ENCODE results near the gene GCK. TPM values are rescaled to one million over a fixed set of nuclear protein-coding genes. Genes with fewer than 3 reads are reported as not detected.
A peak's percentile ranks its signal among the peaks of the same experiment; 100 is the strongest.

The GCK gene
- total and polyA plus RNA-seq, 8 donors: 0.57 to 18.2 (median 1.0) TPM

- Histone ChIP-seq H3K27me3 (no peaks in the 10 kb centered on the region), H3K36me3 (no peaks in the 10 kb centered on the region), H3K4me3 (no peak overlapping the region), H3K9me3 (no peaks in the 10 kb centered on the region), H3K27ac (no peak overlapping the region), H3K4me1 (no peaks in the 10 kb centered on the region)
- intact Hi-C loops (cut with DNase I): no loop called here
- WGBS, 2 donors: 73 to 84% methylated on average over 25 to 27 of the region's 27 CpGs
- DNase-seq (peak in 2 of 6 donors; percentile 35 to 53), FAIRE-seq (no peak), ATAC-seq (no peak)
- TF ChIP-seq, protein P1, sequence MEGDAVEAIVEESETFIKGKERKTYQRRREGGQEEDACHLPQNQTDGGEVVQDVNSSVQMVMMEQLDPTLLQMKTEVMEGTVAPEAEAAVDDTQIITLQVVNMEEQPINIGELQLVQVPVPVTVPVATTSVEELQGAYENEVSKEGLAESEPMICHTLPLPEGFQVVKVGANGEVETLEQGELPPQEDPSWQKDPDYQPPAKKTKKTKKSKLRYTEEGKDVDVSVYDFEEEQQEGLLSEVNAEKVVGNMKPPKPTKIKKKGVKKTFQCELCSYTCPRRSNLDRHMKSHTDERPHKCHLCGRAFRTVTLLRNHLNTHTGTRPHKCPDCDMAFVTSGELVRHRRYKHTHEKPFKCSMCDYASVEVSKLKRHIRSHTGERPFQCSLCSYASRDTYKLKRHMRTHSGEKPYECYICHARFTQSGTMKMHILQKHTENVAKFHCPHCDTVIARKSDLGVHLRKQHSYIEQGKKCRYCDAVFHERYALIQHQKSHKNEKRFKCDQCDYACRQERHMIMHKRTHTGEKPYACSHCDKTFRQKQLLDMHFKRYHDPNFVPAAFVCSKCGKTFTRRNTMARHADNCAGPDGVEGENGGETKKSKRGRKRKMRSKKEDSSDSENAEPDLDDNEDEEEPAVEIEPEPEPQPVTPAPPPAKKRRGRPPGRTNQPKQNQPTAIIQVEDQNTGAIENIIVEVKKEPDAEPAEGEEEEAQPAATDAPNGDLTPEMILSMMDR (IDR thresholded peaks at IDR 0.05): no peak
These were observed 78.3 kb downstream of the GCK start for GRCh38 chr7:44110719-44111635.

- H3K36me3 ChIP-seq: no peaks in the 10 kb centered on the region
- FAIRE-seq: no peak
- DNase-seq: no peak
- H3K27ac ChIP-seq: no peak overlapping the region
- no peak overlapping the region for H3K4me3 ChIP-seq
- intact Hi-C loops (cut with DNase I): no loop called here
- TF ChIP-seq, protein P1 (IDR thresholded peaks at IDR 0.05): no peak
- H3K4me1 ChIP-seq: no peaks in the 10 kb centered on the region
- H3K27me3 ChIP-seq: no peaks in the 10 kb centered on the region
- WGBS, 2 donors: 85 to 94% methylated on average over 17 to 18 of the region's 18 CpGs
- no peaks in the 10 kb centered on the region for H3K9me3 ChIP-seq
- ATAC-seq: no peak
These were observed 79.2 kb downstream of the GCK start for GRCh38 chr7:44109991-44110390.

GRCh38 chr7:44108768-44109750 is 80.2 kb downstream of the GCK start:
- no peak overlapping the region for H3K27ac ChIP-seq
- intact Hi-C loops (cut with DNase I): no loop called here
- ATAC-seq: no peak

DNA sequence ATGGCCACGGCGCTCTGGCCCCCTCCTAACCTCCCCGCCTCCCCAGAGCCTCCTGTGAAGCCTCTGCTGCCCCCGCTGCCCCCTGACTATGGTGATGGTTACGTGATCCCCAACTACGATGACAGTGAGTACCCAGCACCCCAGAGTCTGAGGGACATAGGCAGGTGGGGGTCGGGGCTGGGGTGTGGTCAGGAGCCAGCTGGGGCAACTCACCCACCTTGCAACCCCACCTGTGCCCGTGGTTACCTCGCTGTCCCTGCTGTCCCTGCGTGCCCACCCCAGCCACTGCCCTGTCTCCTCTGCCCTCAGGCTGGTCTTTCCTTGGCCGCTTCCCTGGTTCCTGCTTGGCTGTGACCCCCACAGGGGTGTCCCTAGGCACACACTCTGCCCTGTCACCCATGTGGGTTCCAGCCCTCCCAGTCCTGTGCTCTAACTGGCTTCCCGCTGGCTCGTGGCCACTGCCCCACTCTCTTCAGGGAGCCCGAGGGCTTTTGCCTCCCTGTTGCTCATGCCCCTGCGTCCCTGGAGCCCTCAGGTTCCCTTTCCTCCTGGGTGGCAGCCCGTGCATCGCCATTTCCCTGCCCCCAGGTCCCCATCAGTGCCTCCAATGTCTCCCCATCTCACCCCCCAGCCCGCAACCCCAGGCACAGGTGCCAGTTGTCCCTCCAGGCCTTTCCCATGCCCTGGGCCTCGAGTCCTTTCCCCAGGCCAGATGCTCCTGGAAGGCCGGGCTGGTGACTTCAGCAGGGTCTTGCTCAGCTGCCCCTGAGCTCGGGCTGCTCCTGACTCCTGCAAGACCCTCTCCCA is 81.1 kb downstream of the GCK start:
- Histone ChIP-seq H3K9me3 (no peaks in the 10 kb centered on the region), H3K36me3 (no peaks in the 10 kb centered on the region), H3K27ac (no peak overlapping the region), H3K4me3 (no peak overlapping the region), H3K27me3 (no peaks in the 10 kb centered on the region), H3K4me1 (no peaks in the 10 kb centered on the region)
- 81 to 86% methylated on average over 19 to 21 of the region's 21 CpGs for WGBS, 2 donors
- TF ChIP-seq, protein P1 (IDR thresholded peaks at IDR 0.05): no peak
- peak in 1 of 6 donors; percentile 54 for DNase-seq
- FAIRE-seq: no peak
- no peak for ATAC-seq
- intact Hi-C loops (cut with DNase I): no loop called here

More at GRCh38 chr7:44108768-44109750, 80.2 kb downstream of the GCK start:
- DNase-seq (peak in 1 of 6 donors; percentile 25), FAIRE-seq (no peak)
- Histone ChIP-seq H3K9me3 (no peaks in the 10 kb centered on the region), H3K4me3 (no peak overlapping the region), H3K27me3 (no peaks in the 10 kb centered on the region), H3K4me1 (no peaks in the 10 kb centered on the region), H3K36me3 (no peaks in the 10 kb centered on the region)
- 77 to 87% methylated on average over 20 to 21 of the region's 21 CpGs for WGBS, 2 donors
- TF ChIP-seq, protein P1 (IDR thresholded peaks at IDR 0.05): no peak
